ENCODE measurements around the gene PLA2G4B.

Gene PLA2G4B

GRCh38 chr15:41881550-41881919, 42.9 kb downstream of the PLA2G4B start:
- DNase-seq, result no peak
- intact Hi-C loops (cut with DNase I), result no loop called here

DNA sequence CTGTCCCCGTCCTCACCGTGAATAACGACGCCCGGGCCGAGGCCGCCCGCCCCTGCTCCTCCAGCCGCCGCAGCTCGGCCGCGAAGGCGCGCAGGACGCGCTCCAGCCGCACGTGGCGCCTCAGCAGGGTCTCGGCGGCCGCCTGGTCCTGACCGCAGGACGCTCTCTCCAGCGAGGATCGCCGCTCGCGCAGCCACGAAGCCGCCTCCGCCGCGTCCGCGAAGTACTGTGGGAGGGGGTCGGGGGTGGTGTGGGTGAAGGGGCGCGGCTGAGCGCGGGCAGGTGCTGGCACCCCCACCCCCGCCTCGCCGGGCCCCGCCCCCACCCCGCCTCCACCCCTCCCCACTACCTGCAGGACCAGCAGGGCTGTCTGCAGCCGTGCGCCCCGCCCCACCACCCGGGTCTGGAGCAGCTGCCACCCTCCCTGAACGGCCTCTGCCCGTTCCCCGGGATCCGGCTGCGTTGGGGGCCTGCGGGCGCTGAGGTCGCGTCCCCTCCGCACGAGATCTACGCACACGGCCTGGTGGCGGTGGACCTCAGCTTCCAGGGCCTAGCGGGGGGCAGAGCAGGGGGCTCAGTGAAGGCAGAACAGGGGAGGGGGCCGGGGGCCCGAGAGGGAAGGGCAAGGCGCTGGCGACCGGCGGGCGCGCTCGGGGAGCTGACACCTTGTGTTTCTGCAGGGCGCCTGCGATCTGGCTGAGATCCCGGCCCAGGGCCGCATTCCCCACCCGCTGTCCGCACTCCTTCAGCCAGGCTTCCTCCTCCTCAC, 43.5 kb downstream of the PLA2G4B start:
- DNase-seq, result peak in 1 of 10 donors; percentile 79
- intact Hi-C loops (cut with DNase I), result no loop called here

- peak in 5 of 10 donors; percentile 21 to 82 (median 35) for DNase-seq
- intact Hi-C loops (cut with DNase I), result no loop called here
Measured at GRCh38 chr15:41882689-41883483, 44.2 kb downstream of the PLA2G4B start.

GRCh38 chr15:41883484-41883825, 44.8 kb downstream of the PLA2G4B start:
- DNase-seq, result no peak
- intact Hi-C loops (cut with DNase I), result no loop called here

GRCh38 chr15:41884458-41884857, 45.8 kb downstream of the PLA2G4B start:
- DNase-seq, result no peak
- intact Hi-C loops (cut with DNase I), result no loop called here

DNA sequence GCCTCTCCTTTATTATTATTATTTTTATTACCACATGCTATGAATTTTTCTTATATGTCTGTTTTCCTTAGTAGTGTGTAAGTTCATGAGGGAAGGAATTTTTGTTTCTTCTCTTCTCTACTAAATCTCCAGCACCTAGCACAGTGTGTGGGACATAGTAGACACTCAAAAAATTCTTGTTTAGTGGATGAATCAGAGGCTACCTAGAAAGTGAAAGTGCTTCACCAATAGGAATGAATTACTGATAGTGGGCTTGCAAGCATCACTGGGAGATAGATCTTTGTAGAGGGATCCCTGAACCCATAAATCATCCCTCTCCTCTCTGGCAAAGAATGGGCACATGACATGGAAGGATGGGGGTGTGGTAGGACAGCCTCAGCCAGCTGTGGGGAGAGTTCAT, 46.7 kb downstream of the PLA2G4B start:
- no peak for DNase-seq
- intact Hi-C loops (cut with DNase I), result no loop called here

GRCh38 chr15:41885841-41886240, 47.2 kb downstream of the PLA2G4B start:
- intact Hi-C loops (cut with DNase I), result no loop called here

GRCh38 chr15:41886741-41887140, 48.1 kb downstream of the PLA2G4B start:
- DNase-seq, result peak in 1 of 10 donors; percentile 34
- intact Hi-C loops (cut with DNase I), result no loop called here

More at GRCh38 chr15:41885841-41886240, 47.2 kb downstream of the PLA2G4B start:
- DNase-seq, result no peak

DNA sequence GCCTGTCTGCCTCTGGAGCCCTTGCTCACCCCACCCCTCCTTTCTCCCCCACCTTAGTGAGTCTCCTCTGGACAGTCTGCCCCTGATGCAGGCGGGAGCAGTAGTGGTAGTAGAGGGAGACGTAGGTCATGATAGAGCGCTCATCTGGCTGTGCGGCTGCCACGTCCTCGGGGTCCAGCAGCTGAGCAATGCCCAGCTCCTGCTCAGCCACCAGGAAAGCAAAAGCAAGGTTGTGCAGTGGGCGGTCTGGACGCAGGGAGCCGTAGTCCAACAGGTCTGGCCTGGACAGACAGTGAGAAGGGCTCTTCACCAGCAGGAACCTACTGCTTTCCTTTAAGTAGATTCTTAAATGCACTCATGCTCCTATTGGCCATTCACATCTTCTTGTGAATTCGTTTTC, 48.5 kb downstream of the PLA2G4B start:
- intact Hi-C loops (cut with DNase I), result no loop called here
- peak in 1 of 10 donors; percentile 67 for DNase-seq

DNA sequence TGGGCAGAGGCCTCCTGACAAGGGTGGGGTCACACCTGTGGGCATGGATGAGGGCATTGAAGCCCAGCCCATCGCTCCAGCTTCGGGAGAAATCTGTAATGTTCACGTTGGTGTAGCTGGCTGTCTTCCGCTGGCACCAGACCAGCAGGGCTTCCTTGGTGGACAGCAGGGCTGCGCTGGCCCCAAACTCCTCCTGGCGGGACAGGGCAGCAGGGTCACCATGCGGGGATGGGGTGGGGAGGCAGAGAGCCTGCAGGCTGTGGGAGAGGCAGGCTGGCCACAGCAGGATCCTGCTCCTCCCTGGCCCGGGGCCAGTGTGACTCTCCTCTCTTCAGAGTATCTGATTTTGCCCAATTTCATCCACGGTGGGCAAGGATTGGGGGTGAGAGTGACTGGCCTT, 49.2 kb downstream of the PLA2G4B start:
- DNase-seq, result peak in 1 of 10 donors; percentile 43
- intact Hi-C loops (cut with DNase I), result no loop called here

DNA sequence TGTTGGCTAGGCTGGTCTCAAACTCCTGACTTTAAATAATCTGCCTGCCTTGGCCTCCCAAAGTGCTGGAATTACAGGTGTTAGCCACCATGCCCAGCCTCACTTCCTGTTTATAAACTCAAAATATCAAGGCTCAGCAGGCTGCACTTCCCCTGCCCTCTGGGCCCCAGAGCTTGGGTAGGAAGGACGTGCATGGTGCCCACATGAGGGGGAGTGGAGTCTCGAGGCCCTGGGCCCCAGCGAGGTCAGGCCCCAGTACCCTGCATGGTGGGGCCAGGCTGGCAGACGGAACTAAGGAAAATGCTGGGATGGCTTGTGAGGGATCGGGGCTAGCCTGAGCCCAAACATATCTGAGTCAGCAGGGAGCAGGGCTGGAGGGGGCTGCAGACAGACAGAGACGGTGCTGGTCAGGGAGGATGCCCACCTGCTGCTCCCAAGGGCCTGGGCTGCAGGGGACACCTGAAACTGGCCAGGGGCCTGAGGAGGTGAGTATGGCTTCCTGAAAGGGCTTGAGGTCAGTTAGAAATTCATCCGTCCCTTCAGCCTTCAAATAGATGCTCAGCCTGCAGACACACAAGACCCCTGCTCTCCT, 50.1 kb downstream of the PLA2G4B start:
- intact Hi-C loops (cut with DNase I), result no loop called here
- peak in 1 of 10 donors; percentile 82 for DNase-seq

DNA sequence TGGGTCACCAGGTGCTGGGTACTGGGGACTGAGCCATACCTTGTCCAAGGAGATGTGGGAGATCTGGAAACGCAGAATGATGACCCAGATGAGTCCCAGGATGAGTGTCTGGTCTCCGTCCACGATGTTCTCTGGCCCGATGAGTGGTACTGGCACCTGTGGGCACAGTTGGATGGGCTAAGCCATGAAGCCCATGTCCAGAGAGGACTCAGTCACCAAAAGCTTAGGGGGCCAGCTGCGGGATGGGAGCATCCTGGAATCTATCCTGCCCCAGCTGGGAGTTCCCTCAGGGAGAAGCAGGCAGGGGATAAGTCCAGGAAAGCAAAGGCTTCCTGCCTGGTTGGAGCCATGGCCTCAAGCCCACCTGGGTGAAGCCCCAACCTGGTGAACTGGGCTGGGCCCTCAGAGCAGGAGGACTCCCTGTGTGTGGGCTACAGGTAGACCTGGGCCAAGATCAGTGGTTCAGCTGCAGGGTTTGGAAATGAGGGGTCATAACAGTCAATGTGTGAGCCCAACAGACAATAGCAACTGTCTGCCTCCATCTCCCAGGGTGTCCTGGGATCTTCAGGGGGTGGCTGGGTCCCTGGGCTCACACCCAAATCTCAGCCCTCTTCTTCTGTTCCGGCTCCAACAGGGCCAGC, 51.5 kb downstream of the PLA2G4B start:
- no peak for DNase-seq
- intact Hi-C loops (cut with DNase I), result no loop called here

DNA sequence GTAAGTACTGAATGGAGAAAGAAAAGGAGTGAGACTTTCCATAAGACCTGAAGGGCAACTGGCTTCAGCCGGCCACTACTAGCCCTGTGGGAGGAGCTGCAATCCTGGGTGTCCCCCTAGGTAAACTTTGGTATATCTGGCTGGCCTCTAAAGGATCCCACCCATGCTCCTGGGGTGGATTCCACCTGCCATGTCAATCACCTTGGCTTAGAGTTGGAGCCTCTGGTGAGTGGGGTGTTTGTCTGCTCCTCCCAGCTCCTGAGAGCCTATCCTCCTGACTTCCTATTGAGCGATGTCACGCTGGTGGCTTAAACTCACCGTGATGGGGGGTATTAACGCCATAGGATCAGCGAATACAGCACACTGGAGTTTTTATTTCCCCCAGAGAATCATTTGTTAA, 52.6 kb downstream of the PLA2G4B start:
- intact Hi-C loops (cut with DNase I), result no loop called here
- peak in 1 of 10 donors; percentile 2 for DNase-seq

GRCh38 chr15:41891946-41892345, 53.3 kb downstream of the PLA2G4B start:
- intact Hi-C loops (cut with DNase I), result no loop called here
- peak in 1 of 10 donors; percentile 36 for DNase-seq

GRCh38 chr15:41892621-41893421, 54.2 kb downstream of the PLA2G4B start:
- intact Hi-C loops (cut with DNase I), result no loop called here
- DNase-seq, result peak in 2 of 10 donors; percentile 74 to 80

GRCh38 chr15:41893422-41894250, 55.0 kb downstream of the PLA2G4B start, which contains the start of gene SPTBN5:
Gene SPTBN5 (minus strand): TSS chr15:41894053. CDS start chr15:41893497, 556 bp downstream.
- intact Hi-C loops (cut with DNase I), result no loop called here
- DNase-seq, result peak in 2 of 10 donors; percentile 39 to 77

GRCh38 chr15:41894251-41894790, 55.7 kb downstream of the PLA2G4B start:
- intact Hi-C loops (cut with DNase I), result no loop called here
- peak in 2 of 10 donors; percentile 51 to 83 for DNase-seq

- peak in 6 of 10 donors; percentile 26 to 93 (median 56) for DNase-seq
- intact Hi-C loops (cut with DNase I), result no loop called here
Measured at GRCh38 chr15:41894791-41895463, 56.3 kb downstream of the PLA2G4B start.

Data from posterior cingulate gyrus (tissue), 11 donors.